GM19324 (cell line): Measurements from ENCODE around the gene BTF3L4.
A peak's percentile ranks its signal among the peaks of the same experiment; 100 is the strongest.
"Not testable (repeated sequence)": the region's sequence is repeated elsewhere in the genome, so short reads cannot be mapped to it uniquely, and the experiment has no call there.

Experiments
- ATAC-seq: cut with Tn5 transposase; IDR thresholded peaks from one replicate; pipeline ENCODE4 v1.9.1; 2021; ENCODE audit warnings: mild to moderate bottlenecking, moderate library complexity; ENCODE audit not compliant: unreplicated experiment, low FRiP score

Gene BTF3L4

DNA sequence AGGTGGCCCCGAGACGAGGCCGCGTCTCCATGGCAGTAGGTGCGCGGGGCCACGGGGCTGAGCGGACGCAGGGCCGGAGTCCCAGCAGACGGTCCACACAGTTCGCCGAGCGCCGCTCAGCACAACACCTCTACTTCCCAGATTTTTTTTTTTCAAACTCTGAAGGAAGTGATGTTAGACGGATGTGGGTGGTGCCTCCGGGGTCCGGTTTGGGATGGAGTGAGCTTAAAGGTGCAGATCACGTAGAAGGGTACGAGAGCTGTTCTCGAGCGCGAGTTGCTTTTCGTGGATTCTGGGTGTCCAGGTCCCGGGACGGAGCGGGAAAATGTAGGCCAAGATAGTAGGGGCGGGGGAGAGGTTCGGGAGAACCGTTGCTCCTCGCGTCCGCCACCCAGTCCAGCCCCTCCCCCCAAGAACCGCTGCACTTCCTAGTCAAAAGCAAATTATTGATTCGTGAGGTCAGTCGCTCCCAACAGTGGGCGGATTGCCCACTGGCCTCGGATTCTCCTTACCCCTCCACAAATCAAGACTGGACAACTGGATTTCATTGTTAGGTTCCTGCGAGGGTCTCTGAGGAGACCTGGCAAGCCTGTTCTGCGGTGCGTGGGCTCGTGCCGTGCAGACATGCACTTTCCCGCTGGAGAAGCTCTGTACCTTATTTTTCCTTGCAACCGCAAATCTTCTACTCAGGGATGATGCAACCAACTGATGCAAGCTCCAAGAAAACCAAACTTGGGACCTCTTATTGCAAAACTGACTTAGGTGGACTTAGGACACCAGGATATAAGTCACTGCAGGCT, 829 bp upstream of the BTF3L4 start, which contains the start of gene TXNDC12:
TXNDC12 (minus strand) TSS at position 126 of the 800 bp plus-strand sequence; CDS start at position 31, 95 bp downstream.
- peak; percentile 33 for ATAC-seq

DNA sequence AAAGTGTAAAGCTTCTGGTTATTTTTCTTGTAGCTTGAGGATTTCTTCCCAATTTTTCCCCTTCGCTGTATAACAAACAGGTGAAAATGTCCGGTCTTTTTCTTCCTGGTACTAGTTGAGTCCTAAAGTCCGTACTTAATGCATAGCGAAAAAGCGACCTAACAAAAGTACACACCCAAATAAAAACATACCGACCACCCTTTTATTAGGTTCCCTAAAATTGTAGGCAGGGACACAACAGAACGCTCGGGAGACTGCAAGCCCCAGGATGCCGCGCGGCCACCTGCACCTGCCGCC, 281 bp upstream of the BTF3L4 start:
- ATAC-seq = no peak

DNA sequence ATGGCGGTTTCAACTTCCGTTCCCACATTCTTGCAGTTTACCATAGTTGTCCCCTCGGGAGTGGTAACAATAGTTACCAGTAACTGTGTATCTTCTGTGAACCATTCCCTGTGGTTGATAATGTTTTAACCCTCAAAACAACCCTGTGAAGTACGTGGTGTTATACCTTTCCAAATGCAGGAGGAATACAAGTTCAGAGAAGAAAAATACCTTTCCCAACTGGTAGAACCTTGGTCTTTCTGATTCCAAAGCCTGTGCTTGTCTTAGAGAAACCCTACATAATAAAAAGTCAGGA, 789 bp downstream of the BTF3L4 start:
- no peak for ATAC-seq

DNA sequence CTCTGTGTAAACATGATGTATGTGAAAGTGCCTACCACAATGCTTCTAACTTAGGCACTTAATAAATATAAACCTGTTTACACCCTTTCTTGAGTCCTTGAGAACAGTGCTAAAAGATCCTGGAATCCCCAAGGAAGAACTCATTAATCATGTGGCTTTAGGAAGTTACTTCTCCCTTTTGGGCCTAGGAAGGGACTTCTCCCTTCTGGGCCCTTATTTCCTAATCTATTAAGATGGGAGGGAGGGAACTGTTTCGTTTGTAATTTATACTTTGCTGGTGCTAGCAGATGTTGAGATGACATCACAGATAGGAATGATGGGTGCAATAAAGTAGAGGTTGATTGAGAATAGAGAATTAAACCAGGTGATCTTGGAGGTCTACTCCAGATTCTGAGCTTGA, 1.2 kb downstream of the BTF3L4 start:
- no peak for ATAC-seq

DNA sequence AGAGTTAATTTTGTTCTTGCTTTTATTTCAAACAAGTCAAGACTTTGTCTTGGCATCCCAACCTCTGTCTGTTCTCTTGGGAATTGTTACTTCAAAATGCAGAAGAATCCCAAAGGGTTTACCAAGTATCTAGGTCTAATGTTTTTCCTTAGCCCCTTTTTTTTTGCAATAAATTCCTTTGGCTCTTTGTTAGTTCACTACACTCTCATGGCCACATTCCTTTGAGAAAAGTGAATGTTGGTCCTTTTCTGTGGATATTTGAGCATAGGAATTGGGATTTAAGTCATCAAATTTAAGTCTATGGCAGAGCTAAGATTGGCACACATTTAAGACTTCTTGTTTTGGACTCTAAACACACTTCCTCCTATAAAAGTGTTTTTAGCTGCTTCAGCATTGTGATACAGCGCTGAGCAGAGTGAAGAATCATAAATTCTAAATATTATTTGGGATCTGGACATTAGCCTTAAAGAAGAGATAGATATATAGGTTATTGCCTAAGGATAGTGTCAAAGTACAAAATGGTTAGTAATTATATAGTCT, 1.9 kb downstream of the BTF3L4 start:
- ATAC-seq = no peak

DNA sequence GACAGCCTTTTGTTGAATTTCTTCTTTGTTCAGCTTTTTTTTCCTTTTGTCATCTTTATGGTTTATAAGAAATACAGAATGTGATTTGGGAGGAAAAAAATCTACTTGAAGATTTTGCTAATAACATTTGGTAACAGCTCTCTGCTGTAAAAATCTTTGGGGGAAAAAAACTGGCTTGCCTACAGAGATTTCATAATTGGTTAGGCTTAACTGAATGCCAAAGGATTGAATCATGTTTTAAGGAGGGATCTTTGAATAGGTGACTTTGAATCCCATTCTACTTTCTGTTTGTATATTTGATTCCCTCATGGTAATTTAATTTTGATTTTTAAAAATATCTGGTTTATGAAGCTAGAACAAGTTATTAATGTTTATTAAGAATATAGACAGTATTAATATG, 3.2 kb downstream of the BTF3L4 start:
- ATAC-seq = no peak

DNA sequence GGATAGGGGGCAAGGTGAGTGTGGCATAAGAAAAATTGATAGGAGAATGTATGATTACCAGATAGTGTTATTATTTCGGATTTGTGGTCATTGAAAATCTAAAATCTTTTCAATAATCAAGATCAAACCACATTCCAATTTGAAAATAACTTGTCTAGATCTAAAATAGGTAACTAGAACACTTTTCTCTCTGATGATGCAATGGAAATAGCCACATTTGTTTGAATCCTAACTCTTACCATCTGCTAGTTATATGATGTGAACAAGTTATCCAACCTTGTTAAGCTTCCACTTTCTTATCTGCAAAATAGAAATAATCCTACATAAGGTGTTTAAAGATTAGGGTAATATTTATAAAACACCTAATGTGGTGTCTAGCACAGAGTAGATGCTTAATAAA, 3.8 kb downstream of the BTF3L4 start:
- no peak for ATAC-seq

DNA sequence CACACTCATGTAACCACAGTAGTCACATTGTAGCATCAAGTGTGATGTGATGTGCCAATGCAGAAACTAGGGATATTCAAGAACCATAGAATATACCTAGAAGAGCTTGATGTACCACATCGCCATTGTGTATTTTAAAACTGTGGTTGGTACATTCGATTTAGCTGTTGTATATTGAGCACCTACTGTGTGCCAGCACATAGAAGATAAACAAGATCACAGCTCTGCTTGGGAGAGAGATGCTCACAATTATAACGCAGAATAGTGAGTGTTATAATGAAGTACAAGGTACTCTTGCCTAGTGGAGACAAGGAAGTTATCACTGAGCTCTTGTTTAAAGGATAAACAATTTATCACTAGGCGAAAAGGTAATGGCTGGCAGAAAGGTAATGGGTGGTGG, 4.7 kb downstream of the BTF3L4 start:
- no peak for ATAC-seq

DNA sequence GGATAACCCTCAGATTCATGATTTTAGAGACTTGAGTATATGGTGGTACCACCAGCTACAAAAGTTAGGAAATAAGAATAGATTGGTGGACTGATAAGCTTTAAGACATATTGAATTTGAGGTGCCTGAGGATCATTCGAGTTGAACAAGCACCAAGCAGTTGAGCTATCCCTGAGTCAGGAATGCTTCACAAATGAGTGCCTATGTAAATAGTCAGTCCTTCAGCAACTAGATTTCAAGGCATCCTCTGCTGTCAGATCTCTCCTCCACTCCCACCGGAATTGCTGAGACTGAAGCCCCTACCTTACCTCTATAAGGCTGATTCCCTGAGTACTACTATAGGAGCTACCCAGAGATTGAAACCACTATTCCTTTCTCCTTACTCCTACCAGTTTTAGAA, 7.1 kb downstream of the BTF3L4 start:
- no peak for ATAC-seq

DNA sequence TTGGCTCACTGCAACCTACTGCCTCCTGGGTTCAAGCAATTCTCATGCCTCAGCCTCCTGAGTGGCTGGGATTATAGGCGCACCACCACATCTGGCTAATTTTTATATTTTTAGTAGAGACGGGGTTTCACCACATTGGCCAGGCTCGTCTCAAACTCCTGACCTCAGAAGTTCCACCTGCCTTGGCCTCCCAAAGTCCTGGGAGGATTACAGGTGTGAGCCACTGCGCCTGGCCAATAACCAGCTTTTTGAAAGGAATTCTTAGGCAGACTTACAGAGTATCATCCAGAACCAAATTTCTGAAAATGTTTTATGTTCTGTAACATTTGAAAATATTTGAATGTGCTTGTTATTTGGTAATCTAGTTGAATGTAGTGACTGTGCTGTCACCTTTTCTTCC, 14.6 kb downstream of the BTF3L4 start:
- ATAC-seq = no peak

DNA sequence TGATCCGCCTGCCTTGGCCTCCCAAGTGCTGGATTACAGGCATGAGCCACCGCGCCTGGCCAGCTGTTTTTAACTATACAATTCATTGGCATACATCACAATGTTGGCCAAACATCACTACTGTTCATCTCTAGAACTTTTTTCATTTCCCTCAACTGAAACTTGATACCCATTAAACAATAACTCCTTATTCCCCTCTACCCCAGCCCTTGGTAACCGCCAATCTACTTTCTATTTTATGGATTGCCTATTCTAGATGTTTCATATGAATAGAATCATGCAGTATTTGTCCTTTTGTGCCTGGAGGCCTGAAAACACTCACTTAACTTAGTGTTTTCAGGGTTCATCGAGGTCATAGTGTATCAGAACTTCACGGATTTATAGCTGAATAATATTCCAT, 16.2 kb downstream of the BTF3L4 start:
- no peak for ATAC-seq

DNA sequence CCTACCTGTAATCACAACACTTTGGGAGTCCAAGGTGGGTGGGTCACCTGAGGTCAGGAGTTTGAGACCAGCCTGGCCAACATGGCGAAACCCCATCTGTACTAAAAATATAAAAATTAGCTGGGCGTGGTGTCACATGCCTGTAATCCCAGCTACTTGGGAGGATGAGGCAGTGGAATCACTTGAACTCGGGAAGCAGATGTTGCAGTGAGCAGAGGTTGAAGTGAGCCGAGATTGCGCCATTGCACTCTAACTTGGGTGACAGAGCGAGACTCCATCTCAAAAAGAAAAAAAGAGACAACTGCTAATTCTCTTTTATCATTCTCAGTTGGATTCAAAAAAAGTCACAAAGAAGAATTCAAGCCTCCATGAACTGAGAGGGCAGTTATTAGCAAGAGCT, 21.2 kb downstream of the BTF3L4 start:
- ATAC-seq = not testable (repeated sequence)

DNA sequence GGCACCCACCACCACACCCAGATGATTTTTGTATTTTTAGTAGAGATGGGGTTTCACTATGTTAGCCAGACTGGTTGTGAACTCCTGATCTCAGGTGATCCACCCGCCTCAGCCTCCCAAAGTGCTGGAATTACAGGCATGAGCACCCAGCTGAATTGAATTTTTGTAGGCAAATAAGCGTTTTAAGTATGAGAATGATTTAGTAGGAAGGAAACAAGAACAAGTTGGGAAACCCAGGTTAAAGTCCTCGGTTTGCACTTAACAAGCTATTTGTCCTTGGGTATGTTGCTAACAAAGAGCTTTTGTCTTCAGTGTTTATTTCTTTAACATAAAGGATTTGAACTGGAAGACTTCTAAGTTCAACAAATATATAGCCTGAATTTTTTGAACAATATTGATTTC, 23.9 kb downstream of the BTF3L4 start:
- no peak for ATAC-seq

DNA sequence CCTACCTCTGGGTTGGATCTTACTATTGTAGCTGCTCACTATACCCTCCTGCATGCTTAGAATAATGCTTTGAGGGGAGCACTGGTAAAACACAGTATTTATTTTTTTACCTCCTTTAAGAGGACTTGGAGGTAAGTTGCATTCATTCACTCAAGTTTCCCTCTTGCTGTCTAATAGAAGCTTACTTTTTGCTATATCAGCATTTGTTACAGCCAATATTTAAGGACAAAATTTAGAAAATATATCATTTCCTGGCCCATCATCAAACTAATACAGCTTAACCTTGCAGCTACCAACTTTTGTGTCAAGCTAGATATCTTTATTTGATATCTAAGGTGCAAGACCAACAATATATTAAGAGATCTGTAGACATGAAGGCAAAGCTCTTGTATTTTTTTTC, 31.8 kb downstream of the BTF3L4 start:
- not testable (repeated sequence) for ATAC-seq

DNA sequence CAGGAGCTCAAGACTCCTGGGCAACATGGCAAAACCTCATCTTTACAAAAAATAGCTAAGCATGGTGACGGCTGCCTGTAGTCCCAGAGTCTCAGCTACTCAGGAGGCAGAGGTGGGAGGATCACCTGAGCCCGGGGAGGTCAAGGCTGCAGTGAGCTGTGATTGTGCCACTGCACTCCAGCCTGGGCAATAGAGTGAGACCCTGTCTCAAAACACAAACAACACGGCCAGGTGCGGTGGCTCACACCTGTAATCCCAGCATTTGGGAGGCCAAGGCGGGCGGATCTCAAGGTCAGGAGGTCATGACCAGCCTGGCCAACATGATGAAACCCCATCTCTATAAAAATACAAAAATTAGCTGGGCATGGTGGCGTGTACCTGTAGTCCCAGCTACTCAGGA, 38.2 kb downstream of the BTF3L4 start:
- ATAC-seq = not testable (repeated sequence)

DNA sequence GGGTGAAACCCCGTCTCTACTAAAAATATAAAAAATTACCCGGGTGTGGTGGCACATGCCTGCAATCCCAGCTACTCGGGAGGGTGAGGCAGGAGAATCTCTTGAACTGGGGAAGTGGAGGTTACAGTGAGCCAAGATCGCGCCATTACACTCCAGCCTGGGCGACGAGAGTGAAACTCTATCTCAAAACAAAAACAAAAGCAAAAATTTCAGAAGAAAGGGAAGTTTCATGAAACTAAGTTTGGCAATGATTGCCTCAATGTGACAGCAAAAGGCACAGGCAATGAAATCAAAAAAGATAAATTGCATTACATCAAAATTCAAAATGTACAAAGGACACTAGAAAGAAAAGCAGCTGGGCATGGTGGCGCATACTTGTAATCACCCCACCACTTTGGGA, 40.1 kb downstream of the BTF3L4 start:
- ATAC-seq = no peak

DNA sequence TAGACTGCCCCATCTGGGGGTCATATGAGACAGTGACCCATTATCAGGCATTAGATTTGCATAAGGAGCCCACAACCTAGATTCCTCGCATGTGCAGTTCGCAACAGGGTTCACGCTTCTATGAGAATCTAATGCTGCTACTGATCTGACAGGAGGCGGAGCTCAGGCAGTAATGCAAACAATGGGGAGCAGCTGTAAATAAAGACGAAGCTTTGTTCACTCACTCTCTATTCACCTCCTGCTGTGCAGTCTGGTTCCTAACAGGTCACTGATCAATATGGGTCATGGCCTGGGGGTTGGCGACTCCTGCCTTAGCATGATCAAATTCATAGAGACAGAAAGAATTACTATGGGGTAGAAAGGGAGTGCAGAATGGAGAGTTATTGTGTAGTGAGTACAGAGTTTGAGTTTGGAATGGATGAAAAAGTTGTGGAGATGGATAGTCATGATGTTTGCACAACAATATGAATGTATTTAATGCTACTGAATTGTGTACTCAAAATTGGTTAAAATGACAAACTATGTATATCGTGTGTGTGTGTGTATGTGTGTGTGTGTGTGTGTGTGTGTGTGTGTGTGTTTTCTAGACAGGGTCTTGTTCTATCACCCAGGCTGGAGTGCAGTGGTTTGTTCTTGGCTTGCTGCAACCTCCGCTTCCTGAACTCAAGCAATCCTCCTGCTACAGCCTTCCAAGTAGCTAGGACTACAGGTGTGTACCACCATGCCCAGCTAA, 42.2 kb downstream of the BTF3L4 start:
- no peak for ATAC-seq

DNA sequence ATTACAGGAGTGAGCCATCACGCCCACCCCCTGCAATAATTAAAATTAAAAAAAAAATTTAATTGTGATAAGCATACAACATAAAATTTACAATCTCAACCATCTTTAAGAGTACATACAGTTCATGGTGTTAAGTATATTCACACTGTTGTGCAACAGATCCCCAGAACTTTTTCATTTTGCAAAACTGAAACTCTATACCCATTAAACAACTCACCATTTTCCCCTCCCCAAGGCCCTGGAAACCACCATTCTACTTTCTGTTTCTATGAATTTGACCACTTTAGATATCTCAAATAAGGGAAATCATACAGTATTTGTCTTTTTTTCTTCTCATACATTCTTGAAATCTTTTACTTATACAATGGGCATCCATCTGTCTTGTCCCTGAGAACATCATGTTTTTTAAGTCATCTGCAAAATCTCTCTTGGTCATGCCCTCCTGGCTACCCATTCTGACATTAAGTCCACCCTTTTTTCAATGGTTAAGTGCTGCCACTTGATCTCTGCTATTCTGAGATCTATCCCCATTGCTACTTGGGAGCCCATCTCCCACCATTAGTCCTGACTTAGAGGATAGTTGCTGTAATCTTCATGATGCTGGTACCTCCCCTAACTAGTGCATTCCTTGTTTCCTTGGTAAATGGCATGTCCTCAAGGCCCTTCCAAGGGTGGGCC, 46.4 kb downstream of the BTF3L4 start:
- peak; percentile 54 for ATAC-seq

DNA sequence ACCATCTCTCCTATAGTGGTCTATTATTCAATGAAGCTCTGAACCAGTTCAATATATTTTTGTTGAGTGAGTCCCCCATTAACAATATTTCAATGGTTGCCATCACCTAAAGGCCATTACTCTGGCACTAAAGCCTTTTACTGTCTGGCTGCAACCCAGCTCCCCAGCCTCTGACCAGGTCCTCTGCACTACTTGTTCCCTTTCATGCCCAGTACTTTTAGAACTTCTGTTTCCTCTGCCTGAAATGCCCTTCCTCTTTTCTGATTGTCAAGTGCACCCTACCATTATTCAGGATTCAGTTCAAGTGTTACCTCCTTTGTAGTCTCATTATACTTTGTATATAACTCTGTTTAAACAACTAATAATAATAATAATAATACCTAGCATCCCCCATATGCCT, 55.4 kb downstream of the BTF3L4 start:
- no peak for ATAC-seq

DNA sequence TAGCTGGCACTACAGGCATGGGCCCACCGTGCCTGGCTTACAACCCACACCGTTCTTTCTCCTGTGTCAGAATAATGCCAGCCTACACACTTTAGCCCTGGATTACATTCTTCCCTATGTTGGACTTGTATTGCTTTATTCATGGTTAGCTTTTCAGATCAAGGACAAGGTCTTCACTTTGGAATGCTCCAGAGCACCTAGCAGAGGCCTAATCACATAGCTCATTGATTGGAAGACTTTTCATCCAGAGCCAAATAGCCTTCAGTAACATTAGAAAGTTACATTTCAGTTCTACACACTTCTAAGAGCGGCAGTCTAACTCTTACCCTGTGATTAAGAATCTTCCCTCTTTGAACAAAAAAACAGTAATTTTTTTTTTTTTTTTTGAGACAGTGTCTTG, 56.4 kb downstream of the BTF3L4 start:
- no peak for ATAC-seq

DNA sequence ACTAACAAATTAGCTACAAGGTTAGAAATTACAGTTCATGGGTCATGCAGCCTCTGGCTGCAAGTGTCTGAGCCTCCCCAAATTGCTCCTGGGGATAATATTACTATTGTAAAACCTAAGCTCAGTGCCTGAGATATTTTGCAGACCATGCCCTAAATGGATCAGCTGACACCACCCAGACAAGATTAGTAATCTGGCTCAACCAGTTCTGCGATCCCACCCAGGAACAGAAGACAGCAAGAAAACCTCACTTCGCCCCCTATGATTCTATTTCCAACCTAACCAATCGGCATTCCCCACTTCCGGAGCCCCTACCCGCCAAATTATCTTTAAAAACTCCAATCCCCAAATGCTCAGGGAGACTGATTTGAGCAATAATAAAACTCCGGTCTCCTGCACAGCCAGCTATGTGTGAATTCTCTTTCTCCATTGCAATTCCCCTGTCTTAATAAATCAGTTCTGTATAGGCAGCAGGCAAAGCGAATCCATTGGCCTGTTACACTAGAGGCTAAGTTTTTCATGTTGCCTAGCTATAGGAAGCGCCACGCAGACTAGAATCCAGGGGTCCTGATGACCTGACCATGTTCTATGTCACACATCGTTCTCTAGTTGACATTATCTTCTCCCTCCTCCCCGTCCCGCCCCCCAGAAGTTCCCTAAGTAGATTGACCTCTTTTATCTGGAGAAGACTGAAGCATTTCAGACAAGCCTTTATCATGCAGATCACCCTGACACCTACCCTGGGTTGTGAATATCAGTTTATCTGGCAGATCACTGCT, 63.4 kb downstream of the BTF3L4 start:
- ATAC-seq = no peak
